ENCODE results near the gene RAD21L1. TPM values are rescaled to one million over a fixed set of nuclear protein-coding genes. Genes with fewer than 3 reads are reported as not detected.

Gene RAD21L1
- total RNA-seq, 1 donor from 2014 or later = not detected

- H3K4me1 Mint-ChIP-seq (ENCODE audit: low read depth) = peaks cover 23% of the 10 kb centered on the region
- peaks cover 4% of the 10 kb centered on the region for H3K36me3 Mint-ChIP-seq (ENCODE audit: low read depth)
- no peak overlapping the region for H3K4me3 Mint-ChIP-seq (ENCODE audit: low read depth)
- intact Hi-C loops (cut with micrococcal nuclease) = loop anchor here (5.0 kb wide), 1 partner anchor 43 kb away; the partner anchor contains the start of gene RAD21L1
- H3K27me3 Mint-ChIP-seq (ENCODE audit: low read depth) = no peaks in the 10 kb centered on the region
- no peaks in the 10 kb centered on the region for H3K9me3 Mint-ChIP-seq
- no peak for DNase-seq (ENCODE audit: low spot score)
- no peak overlapping the region for H3K27ac Mint-ChIP-seq
Measured at GRCh38 chr20:1269850-1270249, 44.0 kb downstream of the RAD21L1 start.

- Mint-ChIP-seq H3K36me3 (ENCODE audit: low read depth) (peaks cover 4% of the 10 kb centered on the region), H3K27ac (no peak overlapping the region), H3K4me1 (ENCODE audit: low read depth) (peaks cover 6% of the 10 kb centered on the region), H3K4me3 (ENCODE audit: low read depth) (no peak overlapping the region), H3K27me3 (ENCODE audit: low read depth) (no peaks in the 10 kb centered on the region), H3K9me3 (no peaks in the 10 kb centered on the region)
- intact Hi-C loops (cut with micrococcal nuclease) = no loop called here
- DNase-seq (ENCODE audit: low spot score) = no peak
Measured at GRCh38 chr20:1272368-1273100, 46.7 kb downstream of the RAD21L1 start.

- Mint-ChIP-seq H3K4me3 (ENCODE audit: low read depth) (no peak overlapping the region), H3K4me1 (ENCODE audit: low read depth) (peaks cover 2% of the 10 kb centered on the region), H3K27ac (no peak overlapping the region), H3K9me3 (no peaks in the 10 kb centered on the region), H3K27me3 (ENCODE audit: low read depth) (no peaks in the 10 kb centered on the region), H3K36me3 (ENCODE audit: low read depth) (peaks cover 4% of the 10 kb centered on the region)
- intact Hi-C loops (cut with micrococcal nuclease) = no loop called here
- no peak for DNase-seq (ENCODE audit: low spot score)
Measured at GRCh38 chr20:1273366-1273765, 47.5 kb downstream of the RAD21L1 start.

- Mint-ChIP-seq H3K36me3 (ENCODE audit: low read depth) (no peaks in the 10 kb centered on the region), H3K4me3 (ENCODE audit: low read depth) (no peak overlapping the region), H3K9me3 (no peaks in the 10 kb centered on the region), H3K27ac (no peak overlapping the region), H3K4me1 (ENCODE audit: low read depth) (no peaks in the 10 kb centered on the region), H3K27me3 (ENCODE audit: low read depth) (no peaks in the 10 kb centered on the region)
- intact Hi-C loops (cut with micrococcal nuclease) = no loop called here
- no peak for DNase-seq (ENCODE audit: low spot score)
Measured at GRCh38 chr20:1274485-1275311, 48.9 kb downstream of the RAD21L1 start.

- no peak overlapping the region for H3K27ac Mint-ChIP-seq
- intact Hi-C loops (cut with micrococcal nuclease) = no loop called here
- H3K27me3 Mint-ChIP-seq (ENCODE audit: low read depth) = no peaks in the 10 kb centered on the region
- no peaks in the 10 kb centered on the region for H3K9me3 Mint-ChIP-seq
- no peaks in the 10 kb centered on the region for H3K4me1 Mint-ChIP-seq (ENCODE audit: low read depth)
- no peak overlapping the region for H3K4me3 Mint-ChIP-seq (ENCODE audit: low read depth)
- DNase-seq (ENCODE audit: low spot score) = no peak
- H3K36me3 Mint-ChIP-seq (ENCODE audit: low read depth) = no peaks in the 10 kb centered on the region
Measured at GRCh38 chr20:1275919-1276318, 50.1 kb downstream of the RAD21L1 start.

GRCh38 chr20:1277529-1278322 is 51.9 kb downstream of the RAD21L1 start:
- Mint-ChIP-seq H3K4me1 (ENCODE audit: low read depth) (no peaks in the 10 kb centered on the region), H3K27ac (no peak overlapping the region), H3K36me3 (ENCODE audit: low read depth) (no peaks in the 10 kb centered on the region), H3K9me3 (no peaks in the 10 kb centered on the region), H3K27me3 (ENCODE audit: low read depth) (no peaks in the 10 kb centered on the region), H3K4me3 (ENCODE audit: low read depth) (no peak overlapping the region)
- intact Hi-C loops (cut with micrococcal nuclease) = no loop called here
- no peak for DNase-seq (ENCODE audit: low spot score)

- Mint-ChIP-seq H3K36me3 (ENCODE audit: low read depth) (no peaks in the 10 kb centered on the region), H3K4me3 (ENCODE audit: low read depth) (no peak overlapping the region), H3K27me3 (ENCODE audit: low read depth) (no peaks in the 10 kb centered on the region), H3K4me1 (ENCODE audit: low read depth) (no peaks in the 10 kb centered on the region), H3K9me3 (no peaks in the 10 kb centered on the region), H3K27ac (no peak overlapping the region)
- intact Hi-C loops (cut with micrococcal nuclease) = no loop called here
- DNase-seq (ENCODE audit: low spot score) = no peak
Measured at GRCh38 chr20:1278993-1279392, 53.1 kb downstream of the RAD21L1 start.

- Mint-ChIP-seq H3K36me3 (ENCODE audit: low read depth) (no peaks in the 10 kb centered on the region), H3K27ac (no peak overlapping the region), H3K4me3 (ENCODE audit: low read depth) (no peak overlapping the region), H3K27me3 (ENCODE audit: low read depth) (no peaks in the 10 kb centered on the region), H3K9me3 (no peaks in the 10 kb centered on the region), H3K4me1 (ENCODE audit: low read depth) (no peaks in the 10 kb centered on the region)
- intact Hi-C loops (cut with micrococcal nuclease) = no loop called here
- DNase-seq (ENCODE audit: low spot score) = no peak
Measured at GRCh38 chr20:1280195-1281102, 54.6 kb downstream of the RAD21L1 start.

GRCh38 chr20:1281279-1282057 is 55.6 kb downstream of the RAD21L1 start:
- intact Hi-C loops (cut with micrococcal nuclease) = no loop called here
- H3K9me3 Mint-ChIP-seq = no peaks in the 10 kb centered on the region
- H3K4me3 Mint-ChIP-seq (ENCODE audit: low read depth) = no peak overlapping the region
- H3K27ac Mint-ChIP-seq = peak overlapping the region; percentile 14
- no peaks in the 10 kb centered on the region for H3K27me3 Mint-ChIP-seq (ENCODE audit: low read depth)
- no peaks in the 10 kb centered on the region for H3K36me3 Mint-ChIP-seq (ENCODE audit: low read depth)
- DNase-seq (ENCODE audit: low spot score) = peak; percentile 4
- H3K4me1 Mint-ChIP-seq (ENCODE audit: low read depth) = peaks cover 4% of the 10 kb centered on the region

- peaks cover 4% of the 10 kb centered on the region for H3K36me3 Mint-ChIP-seq (ENCODE audit: low read depth)
- no peak overlapping the region for H3K27ac Mint-ChIP-seq
- intact Hi-C loops (cut with micrococcal nuclease) = no loop called here
- no peak overlapping the region for H3K4me3 Mint-ChIP-seq (ENCODE audit: low read depth)
- H3K4me1 Mint-ChIP-seq (ENCODE audit: low read depth) = peaks cover 16% of the 10 kb centered on the region
- no peaks in the 10 kb centered on the region for H3K9me3 Mint-ChIP-seq
- H3K27me3 Mint-ChIP-seq (ENCODE audit: low read depth) = no peaks in the 10 kb centered on the region
- no peak for DNase-seq (ENCODE audit: low spot score)
Measured at GRCh38 chr20:1282966-1283365, 57.1 kb downstream of the RAD21L1 start.

GRCh38 chr20:1283522-1284510 is 58.0 kb downstream of the RAD21L1 start:
- intact Hi-C loops (cut with micrococcal nuclease) = no loop called here

More at GRCh38 chr20:1283522-1284510, 58.0 kb downstream of the RAD21L1 start:
- Mint-ChIP-seq H3K36me3 (ENCODE audit: low read depth) (peaks cover 4% of the 10 kb centered on the region), H3K4me1 (ENCODE audit: low read depth) (peaks cover 19% of the 10 kb centered on the region), H3K27ac (no peak overlapping the region), H3K27me3 (ENCODE audit: low read depth) (no peaks in the 10 kb centered on the region), H3K9me3 (no peaks in the 10 kb centered on the region), H3K4me3 (ENCODE audit: low read depth) (no peak overlapping the region)
- DNase-seq (ENCODE audit: low spot score) = no peak
